Measurements from ENCODE around the gene TSNAXIP1.

The TSNAXIP1 gene

GRCh38 chr16:67783353-67783725, 23.4 kb upstream of the TSNAXIP1 start:
- TF ChIP-seq TCF12 (IDR thresholded peaks at IDR 0.05; ENCODE audit: low read depth), result no peak
- no peak for TF ChIP-seq CEBPB (IDR thresholded peaks at IDR 0.05)
- no peak for TF ChIP-seq MAX (IDR thresholded peaks at IDR 0.05)
- TF ChIP-seq ZBTB7A (IDR thresholded peaks at IDR 0.05; ENCODE audit: low read depth), result no peak
- no peak for TF ChIP-seq CREB1 (IDR thresholded peaks at IDR 0.05; ENCODE audit: low read depth)
- TF ChIP-seq NFIC (IDR thresholded peaks at IDR 0.05), result no peak
- no peak for TF ChIP-seq YY1 (IDR thresholded peaks at IDR 0.05; ENCODE audit: low read depth)
- TF ChIP-seq, protein P1, sequence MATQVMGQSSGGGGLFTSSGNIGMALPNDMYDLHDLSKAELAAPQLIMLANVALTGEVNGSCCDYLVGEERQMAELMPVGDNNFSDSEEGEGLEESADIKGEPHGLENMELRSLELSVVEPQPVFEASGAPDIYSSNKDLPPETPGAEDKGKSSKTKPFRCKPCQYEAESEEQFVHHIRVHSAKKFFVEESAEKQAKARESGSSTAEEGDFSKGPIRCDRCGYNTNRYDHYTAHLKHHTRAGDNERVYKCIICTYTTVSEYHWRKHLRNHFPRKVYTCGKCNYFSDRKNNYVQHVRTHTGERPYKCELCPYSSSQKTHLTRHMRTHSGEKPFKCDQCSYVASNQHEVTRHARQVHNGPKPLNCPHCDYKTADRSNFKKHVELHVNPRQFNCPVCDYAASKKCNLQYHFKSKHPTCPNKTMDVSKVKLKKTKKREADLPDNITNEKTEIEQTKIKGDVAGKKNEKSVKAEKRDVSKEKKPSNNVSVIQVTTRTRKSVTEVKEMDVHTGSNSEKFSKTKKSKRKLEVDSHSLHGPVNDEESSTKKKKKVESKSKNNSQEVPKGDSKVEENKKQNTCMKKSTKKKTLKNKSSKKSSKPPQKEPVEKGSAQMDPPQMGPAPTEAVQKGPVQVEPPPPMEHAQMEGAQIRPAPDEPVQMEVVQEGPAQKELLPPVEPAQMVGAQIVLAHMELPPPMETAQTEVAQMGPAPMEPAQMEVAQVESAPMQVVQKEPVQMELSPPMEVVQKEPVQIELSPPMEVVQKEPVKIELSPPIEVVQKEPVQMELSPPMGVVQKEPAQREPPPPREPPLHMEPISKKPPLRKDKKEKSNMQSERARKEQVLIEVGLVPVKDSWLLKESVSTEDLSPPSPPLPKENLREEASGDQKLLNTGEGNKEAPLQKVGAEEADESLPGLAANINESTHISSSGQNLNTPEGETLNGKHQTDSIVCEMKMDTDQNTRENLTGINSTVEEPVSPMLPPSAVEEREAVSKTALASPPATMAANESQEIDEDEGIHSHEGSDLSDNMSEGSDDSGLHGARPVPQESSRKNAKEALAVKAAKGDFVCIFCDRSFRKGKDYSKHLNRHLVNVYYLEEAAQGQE (IDR thresholded peaks at IDR 0.05; ENCODE audit: low read depth), result no peak
- no peak for TF ChIP-seq USF1 (IDR thresholded peaks at IDR 0.05)
- TF ChIP-seq TEAD4 (IDR thresholded peaks at IDR 0.05), result no peak
- no peak for TF ChIP-seq TAF1 (IDR thresholded peaks at IDR 0.05; ENCODE audit: low read depth)
- TF ChIP-seq EGR1 (IDR thresholded peaks at IDR 0.05), result no peak
- no peak for TF ChIP-seq FOXM1 (IDR thresholded peaks at IDR 0.05; ENCODE audit: borderline replicate concordance, low read depth)
- TF ChIP-seq RAD21 (IDR thresholded peaks at IDR 0.05; ENCODE audit: low read depth), result no peak
- TF ChIP-seq EP300 (IDR thresholded peaks at IDR 0.05; ENCODE audit: borderline replicate concordance), result no peak

DNA sequence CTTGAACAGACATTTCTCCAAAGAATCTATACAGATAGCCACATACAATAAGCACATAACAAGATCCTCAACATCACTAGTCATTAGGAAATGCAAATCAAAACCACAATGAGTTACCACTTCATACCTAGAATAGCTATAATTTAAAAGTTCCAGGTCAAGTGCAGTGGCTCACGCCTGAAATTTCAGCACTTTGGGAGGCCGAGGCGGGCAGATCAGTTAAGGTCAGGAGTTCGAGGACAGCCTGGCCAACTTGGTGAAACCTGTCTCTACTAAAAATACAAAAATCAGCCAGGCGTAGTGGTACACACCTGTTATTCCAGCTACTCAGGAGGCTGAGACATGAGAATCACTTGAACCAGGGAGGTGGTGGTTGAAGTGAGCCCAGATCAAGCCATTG, 20.2 kb upstream of the TSNAXIP1 start:
- TF ChIP-seq EP300 (IDR thresholded peaks at IDR 0.05; ENCODE audit: borderline replicate concordance) (no peak), ZBTB7A (IDR thresholded peaks at IDR 0.05; ENCODE audit: low read depth) (no peak), YY1 (IDR thresholded peaks at IDR 0.05; ENCODE audit: low read depth) (no peak), EGR1 (IDR thresholded peaks at IDR 0.05) (no peak), NFIC (IDR thresholded peaks at IDR 0.05) (no peak), TAF1 (IDR thresholded peaks at IDR 0.05; ENCODE audit: low read depth) (no peak), TEAD4 (IDR thresholded peaks at IDR 0.05) (no peak), CEBPB (IDR thresholded peaks at IDR 0.05) (no peak), TCF12 (IDR thresholded peaks at IDR 0.05; ENCODE audit: low read depth) (no peak), USF1 (IDR thresholded peaks at IDR 0.05) (no peak)

- TF ChIP-seq NFIC (IDR thresholded peaks at IDR 0.05) (no peak), EP300 (IDR thresholded peaks at IDR 0.05; ENCODE audit: borderline replicate concordance) (no peak), RAD21 (IDR thresholded peaks at IDR 0.05; ENCODE audit: low read depth) (no peak), MAX (IDR thresholded peaks at IDR 0.05) (no peak), CEBPB (IDR thresholded peaks at IDR 0.05) (no peak), USF1 (IDR thresholded peaks at IDR 0.05) (no peak), TCF12 (IDR thresholded peaks at IDR 0.05; ENCODE audit: low read depth) (no peak)
- TF ChIP-seq, protein P1 (IDR thresholded peaks at IDR 0.05; ENCODE audit: low read depth), result no peak
Observed at GRCh38 chr16:67790071-67790470, 16.6 kb upstream of the TSNAXIP1 start.

DNA sequence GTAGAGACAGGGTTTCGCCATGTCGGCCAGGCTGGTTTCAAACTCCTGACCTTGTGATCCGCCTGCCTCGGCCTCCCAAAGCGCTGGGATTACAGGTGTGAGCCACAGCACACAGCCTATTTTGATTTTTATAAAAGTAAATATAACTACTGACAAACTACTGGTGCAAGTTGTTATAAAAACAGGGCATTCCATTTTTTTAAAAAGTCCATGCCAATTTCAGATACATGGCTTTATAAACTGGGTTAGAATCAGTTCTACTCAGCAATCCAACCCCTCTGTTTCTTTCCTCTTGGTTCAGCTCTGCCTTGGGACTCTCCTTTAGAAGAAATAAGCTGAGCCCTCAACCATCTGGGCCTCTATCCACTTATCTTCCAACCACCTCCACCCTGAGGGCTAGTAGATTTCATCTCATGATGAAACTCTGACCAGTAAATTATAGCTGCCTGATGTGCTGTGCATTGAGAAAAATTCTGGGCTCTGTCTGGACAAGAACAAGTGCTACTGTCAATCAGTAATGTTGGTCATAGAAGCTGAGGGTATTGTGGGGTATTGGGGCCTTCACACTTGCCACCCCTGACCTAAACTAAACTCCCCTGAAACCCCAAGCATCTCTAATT, 10.5 kb upstream of the TSNAXIP1 start:
- TF ChIP-seq NFIC (IDR thresholded peaks at IDR 0.05), result no peak
- TF ChIP-seq, protein P1 (IDR thresholded peaks at IDR 0.05; ENCODE audit: low read depth), result no peak
- TF ChIP-seq TAF1 (IDR thresholded peaks at IDR 0.05; ENCODE audit: low read depth), result no peak

Data from Ishikawa (cell line).